Measurements from ENCODE around the gene CLEC4M. TPM values are rescaled to one million over a fixed set of nuclear protein-coding genes. Genes with fewer than 3 reads are reported as not detected.
"Not testable (repeated sequence)": the region's sequence is repeated elsewhere in the genome, so short reads cannot be mapped to it uniquely, and the experiment has no call there.

CLEC4M gene
- total RNA-seq, 1 donor from 2014 or later: not detected

DNA sequence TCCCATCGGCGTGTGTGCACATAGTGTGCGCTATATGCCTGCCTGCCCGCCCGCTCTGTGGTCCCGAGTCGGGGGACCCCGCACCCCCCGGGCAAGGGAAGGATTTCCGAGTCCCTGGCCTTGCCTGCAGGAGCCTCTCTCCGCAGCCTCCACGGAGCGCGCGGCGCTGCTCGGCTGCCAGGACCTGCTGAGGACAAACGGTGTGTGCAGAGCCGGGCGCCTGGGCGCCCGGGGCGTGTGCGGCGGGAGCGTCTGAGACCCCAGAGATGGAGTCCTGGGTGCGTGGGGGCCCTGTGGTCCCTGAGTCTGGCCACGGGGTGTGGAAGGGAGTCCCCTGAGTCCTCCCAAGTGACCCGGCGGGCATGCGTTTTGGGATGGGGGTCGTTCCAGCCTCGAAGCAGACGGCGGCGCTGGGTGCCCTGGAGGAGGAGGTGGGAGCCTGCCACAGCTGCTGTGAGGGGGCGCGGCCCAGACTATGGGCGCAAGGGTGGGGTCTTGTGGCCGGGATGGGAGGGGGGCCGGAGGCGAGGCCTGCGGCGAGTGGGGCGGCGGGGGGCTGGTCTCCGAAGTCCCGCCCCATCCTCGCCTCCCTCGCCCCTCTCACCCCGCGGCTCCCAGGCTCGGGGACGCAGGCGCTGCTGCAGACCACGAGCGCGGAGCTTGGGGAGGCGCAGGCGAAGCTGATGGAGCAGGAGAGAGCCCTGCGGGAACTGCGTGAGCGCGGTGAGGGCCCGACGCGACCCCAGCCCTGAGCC, 25.3 kb downstream of the CLEC4M start:
- DNase-seq (ENCODE audit: low spot score): no peak
- H3K4me1 Mint-ChIP-seq (ENCODE audit: unreplicated experiment): peaks cover 3% of the 10 kb centered on the region
- peaks cover 19% of the 10 kb centered on the region for H3K27me3 Mint-ChIP-seq (ENCODE audit: unreplicated experiment)
- no peak overlapping the region for H3K27ac Mint-ChIP-seq (ENCODE audit: unreplicated experiment)
- no peaks in the 10 kb centered on the region for H3K9me3 Mint-ChIP-seq (ENCODE audit: unreplicated experiment)
- peaks cover 4% of the 10 kb centered on the region for H3K36me3 Mint-ChIP-seq (ENCODE audit: low read depth, unreplicated experiment)
- TF ChIP-seq, protein P1, sequence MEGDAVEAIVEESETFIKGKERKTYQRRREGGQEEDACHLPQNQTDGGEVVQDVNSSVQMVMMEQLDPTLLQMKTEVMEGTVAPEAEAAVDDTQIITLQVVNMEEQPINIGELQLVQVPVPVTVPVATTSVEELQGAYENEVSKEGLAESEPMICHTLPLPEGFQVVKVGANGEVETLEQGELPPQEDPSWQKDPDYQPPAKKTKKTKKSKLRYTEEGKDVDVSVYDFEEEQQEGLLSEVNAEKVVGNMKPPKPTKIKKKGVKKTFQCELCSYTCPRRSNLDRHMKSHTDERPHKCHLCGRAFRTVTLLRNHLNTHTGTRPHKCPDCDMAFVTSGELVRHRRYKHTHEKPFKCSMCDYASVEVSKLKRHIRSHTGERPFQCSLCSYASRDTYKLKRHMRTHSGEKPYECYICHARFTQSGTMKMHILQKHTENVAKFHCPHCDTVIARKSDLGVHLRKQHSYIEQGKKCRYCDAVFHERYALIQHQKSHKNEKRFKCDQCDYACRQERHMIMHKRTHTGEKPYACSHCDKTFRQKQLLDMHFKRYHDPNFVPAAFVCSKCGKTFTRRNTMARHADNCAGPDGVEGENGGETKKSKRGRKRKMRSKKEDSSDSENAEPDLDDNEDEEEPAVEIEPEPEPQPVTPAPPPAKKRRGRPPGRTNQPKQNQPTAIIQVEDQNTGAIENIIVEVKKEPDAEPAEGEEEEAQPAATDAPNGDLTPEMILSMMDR (IDR thresholded peaks at IDR 0.05; ENCODE audit: unreplicated experiment): no peak
- no peak overlapping the region for H3K4me3 Mint-ChIP-seq (ENCODE audit: unreplicated experiment)

DNA sequence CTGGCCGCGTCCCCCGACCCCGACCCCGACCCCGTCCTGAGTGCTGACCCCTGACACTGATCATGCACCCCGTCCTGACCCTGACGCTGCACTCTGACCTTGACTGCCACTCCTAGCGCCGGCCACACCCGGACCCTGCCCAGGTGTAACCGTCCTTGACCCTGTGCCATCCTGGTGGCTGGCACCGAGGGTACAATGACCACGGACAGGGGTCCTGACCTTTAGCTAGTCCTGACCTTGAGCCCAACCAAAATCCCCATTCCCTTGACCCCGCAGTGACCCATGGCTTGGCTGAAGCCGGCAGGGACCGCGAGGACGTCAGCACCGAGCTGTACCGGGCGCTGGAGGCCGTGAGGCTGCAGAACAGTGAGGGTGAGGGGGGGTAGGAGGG, 25.9 kb downstream of the CLEC4M start:
- Mint-ChIP-seq H3K4me1 (ENCODE audit: unreplicated experiment) (peaks cover 3% of the 10 kb centered on the region), H3K27me3 (ENCODE audit: unreplicated experiment) (peaks cover 16% of the 10 kb centered on the region), H3K36me3 (ENCODE audit: low read depth, unreplicated experiment) (peaks cover 4% of the 10 kb centered on the region), H3K27ac (ENCODE audit: unreplicated experiment) (no peak overlapping the region), H3K9me3 (ENCODE audit: unreplicated experiment) (no peaks in the 10 kb centered on the region), H3K4me3 (ENCODE audit: unreplicated experiment) (no peak overlapping the region)
- DNase-seq (ENCODE audit: low spot score): no peak
- TF ChIP-seq, protein P1 (IDR thresholded peaks at IDR 0.05; ENCODE audit: unreplicated experiment): no peak

DNA sequence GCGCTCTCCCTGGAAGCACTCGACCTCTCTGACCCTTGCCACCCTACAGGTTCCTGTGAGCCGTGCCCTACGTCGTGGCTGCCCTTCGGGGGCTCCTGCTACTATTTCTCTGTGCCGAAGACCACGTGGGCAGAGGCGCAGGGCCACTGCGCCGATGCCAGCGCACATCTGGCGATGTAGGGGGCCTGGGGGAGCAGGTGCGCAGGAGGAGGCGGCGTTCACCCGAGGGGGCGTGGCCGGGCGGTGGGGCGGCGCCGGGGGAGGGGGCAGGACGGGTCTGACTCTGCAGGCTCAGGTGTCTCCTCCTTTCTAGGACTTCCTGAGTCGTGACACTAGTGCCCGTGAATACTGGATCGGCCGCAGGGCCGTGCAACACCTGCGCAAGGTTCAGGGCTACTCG, 26.4 kb downstream of the CLEC4M start:
- DNase-seq (ENCODE audit: low spot score): no peak
- no peaks in the 10 kb centered on the region for H3K9me3 Mint-ChIP-seq (ENCODE audit: unreplicated experiment)
- TF ChIP-seq, protein P1 (IDR thresholded peaks at IDR 0.05; ENCODE audit: unreplicated experiment): no peak
- no peak overlapping the region for H3K4me3 Mint-ChIP-seq (ENCODE audit: unreplicated experiment)
- H3K27ac Mint-ChIP-seq (ENCODE audit: unreplicated experiment): no peak overlapping the region
- peaks cover 16% of the 10 kb centered on the region for H3K27me3 Mint-ChIP-seq (ENCODE audit: unreplicated experiment)
- peaks cover 3% of the 10 kb centered on the region for H3K4me1 Mint-ChIP-seq (ENCODE audit: unreplicated experiment)
- peaks cover 4% of the 10 kb centered on the region for H3K36me3 Mint-ChIP-seq (ENCODE audit: low read depth, unreplicated experiment)

DNA sequence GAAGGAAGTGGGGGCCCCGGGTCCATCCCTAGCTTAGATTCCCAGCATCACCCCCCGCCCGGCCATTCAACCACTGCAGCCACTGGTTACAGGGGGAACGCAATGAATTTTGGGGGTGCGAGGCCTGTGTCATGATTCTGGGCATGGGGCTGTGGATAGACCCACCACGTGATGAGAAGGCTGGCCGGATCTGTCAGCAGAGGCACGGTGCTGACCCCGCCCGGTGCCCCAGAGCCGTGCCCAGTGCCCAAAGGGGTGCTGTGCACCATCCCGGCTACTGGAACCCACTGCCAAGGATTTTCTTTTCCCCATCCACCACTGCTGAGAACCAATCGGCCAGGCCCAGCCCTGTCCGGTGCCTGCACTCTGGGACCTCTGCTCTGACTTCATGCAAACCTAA, 27.4 kb downstream of the CLEC4M start:
- no peaks in the 10 kb centered on the region for H3K9me3 Mint-ChIP-seq (ENCODE audit: unreplicated experiment)
- H3K4me1 Mint-ChIP-seq (ENCODE audit: unreplicated experiment): peaks cover 7% of the 10 kb centered on the region
- peaks cover 4% of the 10 kb centered on the region for H3K36me3 Mint-ChIP-seq (ENCODE audit: low read depth, unreplicated experiment)
- TF ChIP-seq, protein P1 (IDR thresholded peaks at IDR 0.05; ENCODE audit: unreplicated experiment): no peak
- no peak overlapping the region for H3K27ac Mint-ChIP-seq (ENCODE audit: unreplicated experiment)
- H3K27me3 Mint-ChIP-seq (ENCODE audit: unreplicated experiment): peaks cover 16% of the 10 kb centered on the region
- DNase-seq (ENCODE audit: low spot score): no peak
- H3K4me3 Mint-ChIP-seq (ENCODE audit: unreplicated experiment): no peak overlapping the region

DNA sequence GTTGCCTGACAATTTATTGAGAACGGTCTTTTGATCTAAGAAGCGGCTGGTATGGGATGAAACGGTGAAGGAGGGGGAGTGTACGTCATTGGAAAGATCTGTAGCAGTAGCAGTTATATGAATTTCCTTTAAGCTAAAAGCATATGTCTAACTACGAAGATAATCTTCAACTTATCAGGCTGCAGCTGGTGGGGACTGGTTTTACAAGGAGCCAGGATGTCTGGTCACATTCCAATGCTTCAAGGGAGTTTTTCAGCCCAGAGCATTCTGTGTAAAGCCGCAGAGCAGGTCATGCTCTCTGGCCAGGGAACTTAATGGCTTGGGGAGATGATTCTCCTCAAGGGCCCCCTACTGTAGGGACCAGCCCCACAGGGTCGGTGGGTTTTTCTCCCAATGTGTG, 29.2 kb downstream of the CLEC4M start:
- TF ChIP-seq, protein P1 (IDR thresholded peaks at IDR 0.05; ENCODE audit: unreplicated experiment): no peak
- Mint-ChIP-seq H3K4me1 (ENCODE audit: unreplicated experiment) (peaks cover 12% of the 10 kb centered on the region), H3K27me3 (ENCODE audit: unreplicated experiment) (peaks cover 14% of the 10 kb centered on the region), H3K9me3 (ENCODE audit: unreplicated experiment) (no peaks in the 10 kb centered on the region), H3K36me3 (ENCODE audit: low read depth, unreplicated experiment) (peaks cover 4% of the 10 kb centered on the region), H3K27ac (ENCODE audit: unreplicated experiment) (no peak overlapping the region), H3K4me3 (ENCODE audit: unreplicated experiment) (no peak overlapping the region)
- DNase-seq (ENCODE audit: low spot score): no peak

DNA sequence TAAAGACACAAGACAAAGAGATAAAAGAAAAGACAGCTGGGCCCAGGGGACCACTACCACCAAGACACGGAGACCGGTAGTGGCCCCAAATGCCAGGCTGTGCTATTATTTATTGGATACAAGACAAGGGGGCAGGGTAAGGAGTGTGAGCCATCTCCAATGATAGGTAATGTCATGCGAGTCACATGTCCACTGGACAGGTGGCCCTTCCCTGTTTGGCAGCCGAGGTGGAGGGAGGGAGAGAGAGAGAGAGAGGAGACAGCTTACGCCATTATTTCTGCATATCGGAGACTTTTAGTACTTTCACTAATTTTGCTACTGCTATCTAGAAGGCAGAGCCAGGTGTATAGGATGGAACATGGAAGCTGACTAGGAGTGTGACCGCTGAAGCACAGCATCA, 29.7 kb downstream of the CLEC4M start:
- peaks cover 11% of the 10 kb centered on the region for H3K27me3 Mint-ChIP-seq (ENCODE audit: unreplicated experiment)

More for the DNA sequence above, 29.7 kb downstream of the CLEC4M start:
- peaks cover 11% of the 10 kb centered on the region for H3K4me1 Mint-ChIP-seq (ENCODE audit: unreplicated experiment)
- not testable (repeated sequence) for H3K4me3 Mint-ChIP-seq (ENCODE audit: unreplicated experiment); H3K36me3 Mint-ChIP-seq (ENCODE audit: low read depth, unreplicated experiment); H3K27ac Mint-ChIP-seq (ENCODE audit: unreplicated experiment); DNase-seq (ENCODE audit: low spot score); H3K9me3 Mint-ChIP-seq (ENCODE audit: unreplicated experiment)

Measured in endothelial cell (in vitro differentiated cells).